Transverse colon (tissue), 4 donors: Measurements from ENCODE around the gene A4GALT. TPM values are rescaled to one million over a fixed set of nuclear protein-coding genes. Genes with fewer than 3 reads are reported as not detected.

ENCODE experiments used
- DNase-seq: peaks from one replicate; pipeline ENCODE4 v3.0.0-alpha.2; 2019
- H3K27ac ChIP-seq, 4 donors: fragments of 200-600 bp; sonication (generic); 2 replicates each; pipeline ENCODE4 v1.5.1; 2016 to 2018; ENCODE audit warnings: inconsistent platforms in 4 of 4
- H3K27me3 ChIP-seq: fragments of 200-600 bp; sonication (generic); 2 replicates; pipeline ENCODE4 v1.5.1; 2017; ENCODE audit warnings: inconsistent platforms
- H3K36me3 ChIP-seq, 4 donors: fragments of 200-600 bp; sonication (generic); 2 replicates each; pipeline ENCODE4 v1.5.1; 2017 to 2019; ENCODE audit warnings: inconsistent platforms in 4 of 4
- H3K4me1 ChIP-seq, 4 donors: fragments of 200-600 bp; sonication (generic); 2 replicates each; pipeline ENCODE4 v1.5.1; 2017 to 2020; ENCODE audit warnings: inconsistent platforms in 4 of 4
- H3K4me3 ChIP-seq, 4 donors: fragments of 200-600 bp; sonication (generic); 1 replicate in 1 of 4; 2 replicates in 3 of 4; pipeline versions ENCODE4 v1.5.1 to v1.6.1; 2017 to 2019; ENCODE audit warnings: inconsistent platforms in 4 of 4
- H3K9me3 ChIP-seq, 2 donors: fragments of 200-600 bp; sonication (generic); 2 replicates each; pipeline ENCODE4 v1.5.1; 2017 to 2019; ENCODE audit warnings: inconsistent platforms in 2 of 2
- EP300 ChIP-seq: sonication (generic); formaldehyde crosslinking; IDR thresholded peaks from one replicate; pipeline ENCODE4 v1.6.1; 2017; ENCODE audit warnings: antibody characterized with exemption, low read depth
- POLR2A ChIP-seq: fragments of 450-650 bp; IDR thresholded peaks from one replicate; pipeline ENCODE4 v1.6.1; 2016; ENCODE audit warnings: antibody characterized with exemption, mild to moderate bottlenecking, moderate library complexity
- POLR2AphosphoS5 ChIP-seq, 3 donors: sonication (generic); formaldehyde crosslinking; IDR thresholded peaks; one replicate each; pipeline ENCODE4 v1.6.1; 2016; ENCODE audit warnings: antibody characterized with exemption in 3 of 3
- WGBS, 2 donors: methylation state at CpG; one replicate each; pipeline ENCODE4 v1.1.5; 2018; ENCODE audit warnings: low coverage in 1 of 2; 5-methylcytosine and 5-hydroxymethylcytosine counted together
- in situ Hi-C, 4 donors: fragments of 200-750 bp; cut with MboI; loops; one replicate each; pipeline versions ENCODE4 v1.15.0 to v1.15.1; 2017; ENCODE audit warnings: low sequenced_read_pairs in 3 of 4, low pct_ligation_motif_present in 1 of 4, low pct_unique_long_range_greater_than_20kb in 1 of 4
- intact Hi-C: fragments of 100-400 bp; cut with DNase I; formaldehyde crosslinking; loops from one replicate; pipeline ENCODE4 v1.15.1; 2023; ENCODE audit warnings: low total_unique reads
- total RNA-seq, 4 donors: library from RNA; depleted of rRNA; stranded (reverse); fragments of >200 nt; gene quantifications; one replicate each; pipeline ENCODE4 v1.1.0, GENCODE V29; 2016
- TF ChIP-seq, protein P1 (sequence below), 5 experiments: fragments of 200-600 bp in 3 of 5; fragments of 450-650 bp in 2 of 5; sonication (generic) in 3 of 5; IDR thresholded peaks; 1 replicate in 2 of 5; 2 replicates in 3 of 5; pipeline ENCODE4 v1.5.1; 2016 to 2017; ENCODE audit warnings: antibody characterized with exemption in 5 of 5, inconsistent platforms in 3 of 5, mild to moderate bottlenecking in 2 of 5, moderate library complexity in 1 of 5

Gene A4GALT
- total RNA-seq, 4 donors from 2014 or later: 6.3 to 31.4 (median 12.7) TPM

DNA sequence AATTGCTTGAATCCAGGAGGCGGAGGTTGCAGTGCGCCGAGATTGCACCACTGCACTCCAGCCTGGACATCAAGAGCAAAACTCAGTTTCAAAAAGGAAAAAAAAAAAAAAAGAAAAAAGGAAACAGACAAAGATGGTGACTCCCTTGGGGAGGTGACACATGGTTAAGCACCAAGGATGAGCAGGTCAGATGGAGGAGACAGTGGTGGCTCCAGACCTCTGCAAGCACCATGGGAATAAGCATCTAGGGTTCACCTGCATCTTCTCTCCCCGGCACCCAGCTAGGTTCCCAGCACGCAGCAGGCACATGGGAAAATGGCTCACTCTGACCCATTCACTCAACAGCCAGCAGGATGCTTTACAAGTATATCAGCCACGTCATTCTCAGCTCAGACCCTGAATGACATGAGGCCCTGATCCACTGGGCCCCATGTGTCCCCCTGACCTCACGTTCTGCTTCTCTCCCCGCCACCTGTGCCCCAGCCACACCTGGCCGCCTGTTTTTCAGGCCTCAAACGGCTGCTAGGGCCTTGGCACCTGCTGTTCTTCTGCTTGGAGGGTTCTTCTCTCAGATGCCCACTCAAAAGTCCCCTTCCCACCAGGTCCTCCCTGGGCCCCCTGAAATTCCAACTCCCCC lies 24.2 kb downstream of the A4GALT start:
- Histone ChIP-seq H3K36me3 (no peaks in the 10 kb centered on the region), H3K4me3 (no peak overlapping the region), H3K9me3 (no peaks in the 10 kb centered on the region), H3K27me3 (no peaks in the 10 kb centered on the region), H3K27ac (peak overlapping the region; percentile 45 to 89 (median 76)), H3K4me1 (peaks cover 9 to 30% (median 20%) of the 10 kb centered on the region in 4 donors)
- 83% methylated on average over 3 to 10 of the region's 10 CpGs for WGBS, 2 donors
- TF ChIP-seq POLR2A: no peak
- no peak for TF ChIP-seq EP300
- TF ChIP-seq, protein P1, sequence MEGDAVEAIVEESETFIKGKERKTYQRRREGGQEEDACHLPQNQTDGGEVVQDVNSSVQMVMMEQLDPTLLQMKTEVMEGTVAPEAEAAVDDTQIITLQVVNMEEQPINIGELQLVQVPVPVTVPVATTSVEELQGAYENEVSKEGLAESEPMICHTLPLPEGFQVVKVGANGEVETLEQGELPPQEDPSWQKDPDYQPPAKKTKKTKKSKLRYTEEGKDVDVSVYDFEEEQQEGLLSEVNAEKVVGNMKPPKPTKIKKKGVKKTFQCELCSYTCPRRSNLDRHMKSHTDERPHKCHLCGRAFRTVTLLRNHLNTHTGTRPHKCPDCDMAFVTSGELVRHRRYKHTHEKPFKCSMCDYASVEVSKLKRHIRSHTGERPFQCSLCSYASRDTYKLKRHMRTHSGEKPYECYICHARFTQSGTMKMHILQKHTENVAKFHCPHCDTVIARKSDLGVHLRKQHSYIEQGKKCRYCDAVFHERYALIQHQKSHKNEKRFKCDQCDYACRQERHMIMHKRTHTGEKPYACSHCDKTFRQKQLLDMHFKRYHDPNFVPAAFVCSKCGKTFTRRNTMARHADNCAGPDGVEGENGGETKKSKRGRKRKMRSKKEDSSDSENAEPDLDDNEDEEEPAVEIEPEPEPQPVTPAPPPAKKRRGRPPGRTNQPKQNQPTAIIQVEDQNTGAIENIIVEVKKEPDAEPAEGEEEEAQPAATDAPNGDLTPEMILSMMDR (IDR thresholded peaks at IDR 0.05): no peak
- TF ChIP-seq POLR2AphosphoS5 (IDR thresholded peaks at IDR 0.05): no peak
- intact Hi-C loops (no loop called here), in situ Hi-C loops (no loop called here)
- no peak for DNase-seq

DNA sequence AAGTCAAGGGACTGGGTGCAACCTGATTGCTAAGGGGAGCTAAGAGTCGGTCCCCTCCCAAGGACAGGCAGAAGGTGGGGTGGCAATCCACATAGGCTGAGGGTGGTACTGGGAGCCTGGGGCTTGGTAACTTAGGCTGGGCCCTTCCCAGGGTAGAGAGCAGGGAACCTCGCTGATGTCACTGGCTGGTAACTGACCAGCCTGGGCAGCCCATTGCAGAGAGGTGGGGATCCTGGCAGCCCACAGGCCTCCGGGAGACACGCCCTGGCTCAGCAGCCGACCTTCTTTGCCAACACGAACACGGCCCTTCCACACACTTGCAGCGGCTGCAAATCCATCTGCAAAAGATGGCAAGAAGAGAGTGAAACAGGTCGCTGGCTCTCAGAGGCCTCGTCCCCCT lies 25.4 kb downstream of the A4GALT start:
- Histone ChIP-seq H3K27me3 (no peaks in the 10 kb centered on the region), H3K36me3 (no peaks in the 10 kb centered on the region), H3K27ac (peak overlapping the region in 3 of 4 donors; percentile 24 to 89 (median 73)), H3K9me3 (no peaks in the 10 kb centered on the region), H3K4me3 (no peak overlapping the region), H3K4me1 (peaks cover 9 to 34% (median 20%) of the 10 kb centered on the region in 4 donors)
- no peak for DNase-seq
- TF ChIP-seq, protein P1 (IDR thresholded peaks at IDR 0.05): no peak
- no peak for TF ChIP-seq EP300
- no peak for TF ChIP-seq POLR2A
- TF ChIP-seq POLR2AphosphoS5 (IDR thresholded peaks at IDR 0.05): no peak
- 68% methylated on average over 10 of the region's 10 CpGs; no CpG with 5 or more reads in 1 of the 2 donors for WGBS, 2 donors
- intact Hi-C loops (no loop called here), in situ Hi-C loops (no loop called here)

DNA sequence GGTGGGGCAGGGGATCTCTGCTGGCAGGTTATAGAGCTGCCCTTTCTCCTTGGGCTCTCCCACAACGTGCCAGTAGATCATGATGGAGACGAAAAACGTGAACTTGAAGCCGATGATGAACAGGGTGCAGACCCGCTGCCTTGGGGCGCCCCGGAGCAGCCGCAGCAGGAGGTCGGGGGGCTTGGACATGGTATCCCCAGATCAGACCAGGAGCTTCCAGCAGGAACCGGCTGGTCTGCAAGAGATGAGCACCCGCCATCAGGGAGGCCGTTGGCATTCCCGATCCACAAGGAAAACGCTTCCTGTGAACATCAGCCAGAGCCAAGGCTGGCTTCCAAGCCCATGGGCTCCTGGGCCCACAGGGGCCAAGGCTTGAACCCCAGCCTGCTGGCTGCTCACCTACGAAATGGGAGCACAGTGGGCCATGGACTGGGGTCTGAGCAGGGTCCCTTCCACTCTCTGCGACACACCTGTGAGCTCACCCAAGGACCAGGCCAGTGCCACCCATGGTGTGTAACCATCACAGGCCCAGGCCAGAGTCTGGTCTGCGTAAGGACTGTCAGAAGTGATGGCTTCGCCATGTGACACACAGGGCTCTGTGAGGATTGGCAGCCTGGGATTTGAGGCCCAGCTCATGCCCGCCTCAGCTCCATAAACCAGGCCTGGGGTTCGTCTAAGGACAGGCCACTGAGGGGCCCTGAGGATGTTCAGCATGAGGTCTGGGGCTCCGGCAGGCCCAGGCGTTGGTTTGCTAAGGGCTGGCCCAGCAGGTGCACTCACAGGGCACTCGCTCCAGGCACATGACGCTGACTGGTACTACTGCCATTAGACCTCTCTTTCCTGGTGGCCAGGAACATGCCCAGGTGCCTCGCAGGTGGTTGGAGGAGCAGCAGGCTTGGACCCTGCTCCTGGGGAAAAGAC lies 26.6 kb downstream of the A4GALT start:
- H3K27ac ChIP-seq: peak overlapping the region in 1 of 4 donors; percentile 73
- H3K4me3 ChIP-seq: no peak overlapping the region
- H3K36me3 ChIP-seq: no peaks in the 10 kb centered on the region
- intact Hi-C loops (no loop called here), in situ Hi-C loops (no loop called here)
- DNase-seq: no peak
- 60 to 93% methylated on average over 1 to 22 of the region's 25 CpGs for WGBS, 2 donors
- H3K4me1 ChIP-seq: peaks cover 12 to 26% (median 16%) of the 10 kb centered on the region in 4 donors
- no peak for TF ChIP-seq POLR2AphosphoS5 (IDR thresholded peaks at IDR 0.05)
- TF ChIP-seq, protein P1 (IDR thresholded peaks at IDR 0.05): no peak
- no peak for TF ChIP-seq POLR2A
- no peak for TF ChIP-seq EP300
- no peaks in the 10 kb centered on the region for H3K9me3 ChIP-seq
- H3K27me3 ChIP-seq: no peaks in the 10 kb centered on the region

DNA sequence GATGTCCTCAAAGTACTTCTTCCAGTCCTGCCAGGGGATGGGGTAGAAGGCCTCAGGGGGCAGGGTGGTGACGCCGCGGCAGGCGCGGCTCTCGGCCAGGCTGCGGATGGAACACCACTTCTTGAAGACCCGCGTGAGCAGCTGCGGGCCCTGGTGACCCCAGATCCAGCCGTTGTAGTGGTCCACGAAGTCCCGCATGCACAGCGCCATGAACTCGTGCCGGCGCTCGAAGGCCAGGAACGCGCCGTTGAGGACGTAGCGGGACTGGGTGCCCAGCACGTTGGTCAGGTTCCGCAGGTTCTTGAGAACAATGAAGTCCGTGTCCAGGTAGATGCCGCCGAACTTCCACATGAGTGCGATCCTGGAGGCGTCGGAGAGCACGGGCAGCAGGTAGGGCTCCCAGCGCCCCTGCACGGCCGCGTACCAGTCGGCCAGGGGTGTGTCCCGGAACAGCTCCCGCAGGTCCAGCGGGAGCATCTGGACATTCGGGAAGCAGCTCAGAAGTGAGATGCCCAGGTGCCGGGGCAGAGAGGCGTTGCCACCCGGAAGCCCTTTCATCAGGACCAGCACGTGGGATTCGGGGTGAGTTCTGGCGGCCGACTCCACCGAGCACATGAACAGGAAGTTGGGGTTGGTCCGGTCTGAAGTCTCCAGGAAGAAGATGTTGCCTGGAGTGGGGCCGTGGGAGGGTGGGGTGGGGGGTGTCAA lies 27.5 kb downstream of the A4GALT start:
- no peak for TF ChIP-seq POLR2A
- TF ChIP-seq POLR2AphosphoS5 (IDR thresholded peaks at IDR 0.05): no peak
- TF ChIP-seq, protein P1 (IDR thresholded peaks at IDR 0.05): no peak
- TF ChIP-seq EP300: no peak
- in situ Hi-C loops: no loop called here
- Histone ChIP-seq H3K27me3 (no peaks in the 10 kb centered on the region), H3K4me1 (peaks cover 13 to 25% (median 16%) of the 10 kb centered on the region in 4 donors), H3K9me3 (no peaks in the 10 kb centered on the region), H3K27ac (no peak overlapping the region), H3K36me3 (no peaks in the 10 kb centered on the region), H3K4me3 (no peak overlapping the region)
- 88 to 94% methylated on average over 23 to 35 of the region's 51 CpGs for WGBS, 2 donors
- intact Hi-C loops: no loop called here
- DNase-seq: no peak
